ENCODE data around the gene SERPINH1. TPM values are rescaled to one million over a fixed set of nuclear protein-coding genes. Genes with fewer than 3 reads are reported as not detected.

SERPINH1 gene
- total RNA-seq, 1 donor from 2014 or later = 484 TPM

- no peaks in the 10 kb centered on the region for H3K27me3 Mint-ChIP-seq (ENCODE audit: unreplicated experiment)
- peaks cover 9% of the 10 kb centered on the region for H3K4me1 Mint-ChIP-seq (ENCODE audit: unreplicated experiment)
- H3K4me3 Mint-ChIP-seq (ENCODE audit: unreplicated experiment) = no peak overlapping the region
- peaks cover 35% of the 10 kb centered on the region for H3K36me3 Mint-ChIP-seq (ENCODE audit: unreplicated experiment)
- no peak overlapping the region for H3K27ac Mint-ChIP-seq (ENCODE audit: unreplicated experiment)
- H3K9me3 Mint-ChIP-seq (ENCODE audit: unreplicated experiment) = no peaks in the 10 kb centered on the region
- DNase-seq (ENCODE audit: extremely low spot score, unreplicated experiment) = no peak
- TF ChIP-seq CTCF (IDR thresholded peaks at IDR 0.05) = no peak
Measured at GRCh38 chr11:75570559-75571139, 8.6 kb downstream of the SERPINH1 start.

- Mint-ChIP-seq H3K4me3 (ENCODE audit: unreplicated experiment) (no peak overlapping the region), H3K4me1 (ENCODE audit: unreplicated experiment) (peaks cover 14% of the 10 kb centered on the region), H3K9me3 (ENCODE audit: unreplicated experiment) (peaks cover 4% of the 10 kb centered on the region), H3K36me3 (ENCODE audit: unreplicated experiment) (peaks cover 35% of the 10 kb centered on the region), H3K27me3 (ENCODE audit: unreplicated experiment) (no peaks in the 10 kb centered on the region), H3K27ac (ENCODE audit: unreplicated experiment) (no peak overlapping the region)
- DNase-seq (ENCODE audit: extremely low spot score, unreplicated experiment) = no peak
- no peak for TF ChIP-seq CTCF (IDR thresholded peaks at IDR 0.05)
Measured at GRCh38 chr11:75571625-75572024, 9.6 kb downstream of the SERPINH1 start.

- Mint-ChIP-seq H3K9me3 (ENCODE audit: unreplicated experiment) (peaks cover 4% of the 10 kb centered on the region), H3K27me3 (ENCODE audit: unreplicated experiment) (no peaks in the 10 kb centered on the region), H3K4me3 (ENCODE audit: unreplicated experiment) (no peak overlapping the region), H3K4me1 (ENCODE audit: unreplicated experiment) (peaks cover 15% of the 10 kb centered on the region), H3K27ac (ENCODE audit: unreplicated experiment) (no peak overlapping the region), H3K36me3 (ENCODE audit: unreplicated experiment) (peaks cover 33% of the 10 kb centered on the region)
- no peak for TF ChIP-seq CTCF (IDR thresholded peaks at IDR 0.05)
- DNase-seq (ENCODE audit: extremely low spot score, unreplicated experiment) = no peak
Measured at GRCh38 chr11:75572744-75573143, 10.7 kb downstream of the SERPINH1 start.

DNA sequence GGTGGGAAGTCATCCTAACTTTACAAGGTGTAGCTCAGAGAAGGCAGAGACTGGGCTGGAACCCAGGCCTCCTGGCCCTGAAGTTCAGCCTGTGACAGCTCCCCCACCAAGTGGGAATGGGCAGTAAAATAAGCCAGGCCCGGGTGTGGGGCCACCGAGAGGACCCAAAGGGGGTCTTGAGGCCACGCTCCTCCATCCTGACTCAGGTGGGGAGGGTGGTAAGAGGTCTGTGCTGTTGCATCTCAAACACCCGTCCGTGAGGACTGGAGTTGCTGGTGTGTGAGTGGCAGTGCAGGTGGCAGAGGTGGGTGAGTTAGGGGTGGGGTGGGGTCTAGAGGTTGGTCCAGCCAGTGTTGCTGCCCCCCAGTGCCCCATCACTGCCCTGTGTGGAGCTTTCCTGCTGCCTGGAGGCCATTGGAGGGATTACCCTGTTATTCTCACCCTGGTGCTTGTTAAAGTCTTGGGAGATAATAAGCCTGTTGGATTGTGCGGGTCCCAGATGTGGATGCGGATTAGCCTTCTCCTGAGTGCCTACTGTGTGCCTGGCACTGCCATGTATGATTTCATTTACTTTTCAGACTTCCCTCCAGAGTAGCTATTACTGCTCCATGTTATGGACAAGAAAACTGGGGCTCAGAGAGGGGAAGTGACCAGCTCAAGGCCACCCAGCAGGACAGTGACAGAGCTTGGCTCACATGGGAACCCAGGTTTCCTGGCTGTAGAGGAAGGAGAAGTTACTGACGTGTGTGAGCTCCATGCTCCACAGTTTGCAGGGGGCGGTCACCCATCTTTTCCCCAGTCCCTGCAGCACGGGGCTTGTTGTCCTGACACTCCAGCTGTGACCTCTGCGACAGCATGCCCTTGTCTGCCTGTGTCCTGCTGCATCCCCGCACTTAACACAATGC, 12.9 kb downstream of the SERPINH1 start:
- H3K4me1 Mint-ChIP-seq (ENCODE audit: unreplicated experiment) = peaks cover 14% of the 10 kb centered on the region
- H3K9me3 Mint-ChIP-seq (ENCODE audit: unreplicated experiment) = peaks cover 4% of the 10 kb centered on the region
- H3K36me3 Mint-ChIP-seq (ENCODE audit: unreplicated experiment) = peaks cover 18% of the 10 kb centered on the region
- no peak overlapping the region for H3K4me3 Mint-ChIP-seq (ENCODE audit: unreplicated experiment)
- peak; percentile 26 for TF ChIP-seq CTCF (IDR thresholded peaks at IDR 0.05)
- H3K27me3 Mint-ChIP-seq (ENCODE audit: unreplicated experiment) = no peaks in the 10 kb centered on the region
- DNase-seq (ENCODE audit: extremely low spot score, unreplicated experiment) = no peak
- no peak overlapping the region for H3K27ac Mint-ChIP-seq (ENCODE audit: unreplicated experiment)

DNA sequence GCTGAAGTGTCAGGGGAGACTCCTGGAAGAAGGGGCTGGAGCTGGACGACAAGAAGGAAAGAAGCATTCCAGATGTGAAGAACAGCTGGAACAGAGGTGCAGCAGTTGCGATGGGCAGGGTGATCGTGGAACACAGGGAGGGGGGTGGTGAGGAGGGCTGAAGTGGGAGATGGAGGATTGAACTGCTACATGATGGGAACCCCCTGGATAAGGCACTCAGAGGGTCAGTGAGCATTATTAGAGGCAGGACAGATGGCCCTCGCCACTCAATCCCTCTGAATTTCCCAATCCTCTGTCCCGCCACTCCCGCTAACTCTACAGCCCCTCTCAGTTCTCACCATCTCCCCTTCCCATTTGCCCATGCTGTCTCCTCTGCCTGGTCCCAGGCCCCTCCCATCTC, 14.0 kb downstream of the SERPINH1 start:
- H3K27me3 Mint-ChIP-seq (ENCODE audit: unreplicated experiment) = no peaks in the 10 kb centered on the region
- peak overlapping the region; percentile 84 for H3K27ac Mint-ChIP-seq (ENCODE audit: unreplicated experiment)
- peaks cover 14% of the 10 kb centered on the region for H3K4me1 Mint-ChIP-seq (ENCODE audit: unreplicated experiment)
- peaks cover 13% of the 10 kb centered on the region for H3K36me3 Mint-ChIP-seq (ENCODE audit: unreplicated experiment)
- peaks cover 4% of the 10 kb centered on the region for H3K9me3 Mint-ChIP-seq (ENCODE audit: unreplicated experiment)
- no peak for TF ChIP-seq CTCF (IDR thresholded peaks at IDR 0.05)
- no peak overlapping the region for H3K4me3 Mint-ChIP-seq (ENCODE audit: unreplicated experiment)
- no peak for DNase-seq (ENCODE audit: extremely low spot score, unreplicated experiment)
